ENCODE measurements around the gene IRF7. TPM values are rescaled to one million over a fixed set of nuclear protein-coding genes. Genes with fewer than 3 reads are reported as not detected.

The IRF7 gene
- total RNA-seq, 1 donor from 2014 or later = 74.1 TPM

DNA sequence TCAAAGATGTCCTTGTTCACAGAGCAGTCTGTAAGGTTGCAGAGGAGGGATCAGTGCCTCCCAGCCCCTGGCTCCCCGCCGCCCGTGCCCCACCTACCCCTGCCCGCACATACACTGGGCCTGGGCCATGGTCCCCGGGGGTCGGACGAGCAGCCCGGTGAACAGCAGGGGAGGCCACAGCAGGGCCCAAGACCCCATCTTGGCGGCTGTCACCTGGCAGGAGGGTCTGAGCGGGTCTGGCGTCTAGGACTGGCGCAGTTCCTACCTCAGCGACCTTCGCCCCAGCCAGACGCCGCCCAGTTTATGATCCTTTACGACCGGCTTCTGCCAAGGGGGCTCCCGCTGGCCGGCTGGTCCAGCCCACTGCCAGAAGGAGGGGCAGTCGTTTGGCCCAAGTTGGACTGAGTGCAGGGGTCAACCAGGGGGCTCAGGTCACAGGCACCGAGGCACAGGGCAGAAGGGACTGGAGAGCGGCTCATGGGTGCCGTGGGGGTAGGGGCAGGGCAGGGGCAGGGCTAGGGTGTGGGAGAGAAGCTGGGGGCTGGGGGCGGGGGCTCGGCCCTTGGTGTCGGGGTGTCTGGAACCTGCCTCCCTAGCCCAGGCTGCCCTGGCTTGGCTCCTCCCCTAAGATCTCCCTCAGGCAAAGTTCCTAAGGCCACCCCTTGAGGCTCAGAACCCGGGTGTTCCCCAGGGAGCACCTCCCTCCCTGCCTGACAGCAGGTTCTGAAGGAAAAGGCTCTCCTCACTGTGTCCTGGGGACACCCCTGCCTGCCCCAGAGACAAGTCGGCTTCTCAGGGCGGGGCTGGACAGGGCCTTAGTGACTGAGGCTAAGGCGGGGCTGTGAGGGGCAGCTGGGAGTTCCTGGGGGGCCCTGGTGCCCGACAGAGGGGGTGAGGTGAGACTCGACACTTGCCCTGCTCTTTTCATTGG is 9.2 kb upstream of the IRF7 start, which contains the start of gene CDHR5:
CDHR5 (minus strand) TSS at position 251 of the 931 bp plus-strand sequence; CDS start at position 198, 53 bp downstream.
- intact Hi-C loops (cut with micrococcal nuclease) = no loop called here
- ChIA-PET POLR2A (no interaction called here), CTCF (no interaction called here)
- Mint-ChIP-seq H3K4me3 (no peak within 1 kb of the TSS), H3K4me1 (peaks cover 14% of the 10 kb centered on the region), H3K36me3 (ENCODE audit: low read depth) (no peaks in the 10 kb centered on the region), H3K27ac (no peak within 1 kb of the TSS), H3K9me3 (no peaks in the 10 kb centered on the region), H3K27me3 (peaks cover 22% of the 10 kb centered on the region)
- TF ChIP-seq, protein P1, sequence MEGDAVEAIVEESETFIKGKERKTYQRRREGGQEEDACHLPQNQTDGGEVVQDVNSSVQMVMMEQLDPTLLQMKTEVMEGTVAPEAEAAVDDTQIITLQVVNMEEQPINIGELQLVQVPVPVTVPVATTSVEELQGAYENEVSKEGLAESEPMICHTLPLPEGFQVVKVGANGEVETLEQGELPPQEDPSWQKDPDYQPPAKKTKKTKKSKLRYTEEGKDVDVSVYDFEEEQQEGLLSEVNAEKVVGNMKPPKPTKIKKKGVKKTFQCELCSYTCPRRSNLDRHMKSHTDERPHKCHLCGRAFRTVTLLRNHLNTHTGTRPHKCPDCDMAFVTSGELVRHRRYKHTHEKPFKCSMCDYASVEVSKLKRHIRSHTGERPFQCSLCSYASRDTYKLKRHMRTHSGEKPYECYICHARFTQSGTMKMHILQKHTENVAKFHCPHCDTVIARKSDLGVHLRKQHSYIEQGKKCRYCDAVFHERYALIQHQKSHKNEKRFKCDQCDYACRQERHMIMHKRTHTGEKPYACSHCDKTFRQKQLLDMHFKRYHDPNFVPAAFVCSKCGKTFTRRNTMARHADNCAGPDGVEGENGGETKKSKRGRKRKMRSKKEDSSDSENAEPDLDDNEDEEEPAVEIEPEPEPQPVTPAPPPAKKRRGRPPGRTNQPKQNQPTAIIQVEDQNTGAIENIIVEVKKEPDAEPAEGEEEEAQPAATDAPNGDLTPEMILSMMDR (IDR thresholded peaks at IDR 0.05) = no peak
- ATAC-seq (ENCODE audit: low read depth) = no peak
- no peak for DNase-seq

- Mint-ChIP-seq H3K4me1 (peaks cover 10% of the 10 kb centered on the region), H3K36me3 (ENCODE audit: low read depth) (no peaks in the 10 kb centered on the region), H3K4me3 (no peak overlapping the region), H3K27me3 (peaks cover 19% of the 10 kb centered on the region), H3K9me3 (no peaks in the 10 kb centered on the region), H3K27ac (no peak overlapping the region)
- TF ChIP-seq, protein P1 (IDR thresholded peaks at IDR 0.05) = no peak
- intact Hi-C loops (cut with micrococcal nuclease) = no loop called here
- DNase-seq (peak; percentile 14), ATAC-seq (ENCODE audit: low read depth) (no peak)
- POLR2A ChIA-PET = no interaction called here
- CTCF ChIA-PET = no interaction called here
These were observed 8.4 kb upstream of the IRF7 start for GRCh38 chr11:623999-624704.

DNA sequence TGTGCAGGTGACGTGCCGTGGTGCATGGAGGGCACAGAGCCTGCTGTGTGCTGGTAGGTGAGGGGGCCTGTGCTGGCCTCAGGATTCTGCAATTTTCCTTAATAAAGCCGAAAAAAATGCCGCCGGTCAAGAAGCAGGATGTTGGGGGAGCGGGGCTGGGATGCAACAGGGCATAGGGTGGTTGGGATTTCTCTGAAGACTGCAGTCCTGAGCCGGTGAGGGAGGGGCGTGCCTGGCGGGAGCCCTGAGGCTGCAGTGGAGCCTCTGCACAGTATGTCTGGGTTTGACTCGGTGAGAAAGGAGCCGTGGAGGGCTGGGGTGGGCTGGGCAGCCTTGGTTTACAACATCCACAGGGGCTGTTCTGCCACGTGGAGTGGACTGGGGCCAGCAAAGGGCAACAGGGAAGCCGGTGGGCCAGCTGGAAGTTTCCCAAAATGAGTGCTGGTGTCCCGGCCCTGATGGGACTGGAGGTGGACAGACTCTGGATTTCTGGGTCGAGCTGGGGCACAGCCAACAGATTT is 7.7 kb upstream of the IRF7 start:
- intact Hi-C loops (cut with micrococcal nuclease) = no loop called here
- peaks cover 13% of the 10 kb centered on the region for H3K27me3 Mint-ChIP-seq
- peaks cover 3% of the 10 kb centered on the region for H3K4me1 Mint-ChIP-seq
- DNase-seq (no peak), ATAC-seq (ENCODE audit: low read depth) (no peak)
- ChIA-PET POLR2A (no interaction called here), CTCF (no interaction called here)
- H3K36me3 Mint-ChIP-seq (ENCODE audit: low read depth) = no peaks in the 10 kb centered on the region
- H3K9me3 Mint-ChIP-seq = no peaks in the 10 kb centered on the region
- H3K4me3 Mint-ChIP-seq = no peak overlapping the region
- no peak overlapping the region for H3K27ac Mint-ChIP-seq
- TF ChIP-seq, protein P1 (IDR thresholded peaks at IDR 0.05) = no peak

DNA sequence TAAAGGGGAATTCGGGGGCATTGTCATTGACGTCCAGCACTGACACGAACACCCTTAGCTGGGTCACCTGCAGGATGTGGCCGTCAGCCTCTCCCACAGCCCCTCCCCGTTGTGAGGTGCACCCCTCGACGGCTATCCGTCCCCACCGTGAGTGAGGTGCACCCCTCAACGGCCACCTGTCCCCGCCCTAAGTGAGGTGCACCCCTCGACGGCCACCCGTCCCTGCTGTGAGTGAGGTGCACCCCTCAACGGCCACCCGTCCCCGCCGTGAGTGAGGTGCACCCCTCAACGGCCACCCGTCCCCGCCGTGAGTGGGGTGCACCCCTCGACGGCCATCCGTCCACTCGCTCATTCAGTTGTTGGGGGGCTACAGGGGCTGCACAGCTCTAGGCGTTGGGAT is 6.1 kb upstream of the IRF7 start:
- Mint-ChIP-seq H3K9me3 (no peaks in the 10 kb centered on the region), H3K36me3 (ENCODE audit: low read depth) (no peaks in the 10 kb centered on the region), H3K27me3 (peaks cover 5% of the 10 kb centered on the region), H3K4me1 (peaks cover 3% of the 10 kb centered on the region), H3K4me3 (no peak overlapping the region), H3K27ac (no peak overlapping the region)
- POLR2A ChIA-PET = no interaction called here
- ATAC-seq (ENCODE audit: low read depth) (no peak), DNase-seq (no peak)
- CTCF ChIA-PET = no interaction called here
- intact Hi-C loops (cut with micrococcal nuclease) = no loop called here
- TF ChIP-seq, protein P1 (IDR thresholded peaks at IDR 0.05) = no peak

Measured in activated B cell treated with CpG ODN at 0.5 μM for 24 hours (primary cell).